Measurements from ENCODE around the gene TMIGD3. TPM values are rescaled to one million over a fixed set of nuclear protein-coding genes. Genes with fewer than 3 reads are reported as not detected.

The TMIGD3 gene
- total and polyA plus RNA-seq, 7 donors: 1.9 to 29.8 (median 5.8) TPM

- Histone ChIP-seq H3K36me3 (no peaks in the 10 kb centered on the region), H3K27ac (no peak overlapping the region), H3K9me3 (no peaks in the 10 kb centered on the region), H3K4me1 (peaks cover 0 to 23% (median 12%) of the 10 kb centered on the region in 4 donors), H3K27me3 (no peaks in the 10 kb centered on the region), H3K4me3 (peak overlapping the region in 1 of 4 donors; percentile 17)
- DNase-seq: no peak
- intact Hi-C loops (cut with DNase I): no loop called here
- WGBS, 2 donors: 84 to 85% methylated on average over 7 of the region's 7 CpGs
- TF ChIP-seq POLR2A (IDR thresholded peaks at IDR 0.05): no peak
- peak in 2 of 4 donors; percentile 13 to 38 for TF ChIP-seq POLR2AphosphoS5 (IDR thresholded peaks at IDR 0.05)
- TF ChIP-seq EP300 (IDR thresholded peaks at IDR 0.05): no peak
- no peak for TF ChIP-seq CTCF (IDR thresholded peaks at IDR 0.05)
Observed at GRCh38 chr1:111501645-111502044, 1.8 kb downstream of the TMIGD3 start.

- intact Hi-C loops (cut with DNase I): no loop called here
- peaks cover 0 to 3% (median 0%) of the 10 kb centered on the region in 4 donors for H3K4me1 ChIP-seq
- no peaks in the 10 kb centered on the region for H3K9me3 ChIP-seq
- no peak overlapping the region for H3K4me3 ChIP-seq
- TF ChIP-seq CTCF (IDR thresholded peaks at IDR 0.05) (no peak), POLR2A (IDR thresholded peaks at IDR 0.05) (no peak), POLR2AphosphoS5 (IDR thresholded peaks at IDR 0.05) (no peak), EP300 (IDR thresholded peaks at IDR 0.05) (no peak)
- DNase-seq: no peak
- no peaks in the 10 kb centered on the region for H3K36me3 ChIP-seq
- 93 to 94% methylated on average over 5 of the region's 5 CpGs for WGBS, 2 donors
- H3K27me3 ChIP-seq: no peaks in the 10 kb centered on the region
- no peak overlapping the region for H3K27ac ChIP-seq
Observed at GRCh38 chr1:111499026-111499785, 4.2 kb downstream of the TMIGD3 start.

GRCh38 chr1:111497592-111497991 lies 5.8 kb downstream of the TMIGD3 start:
- Histone ChIP-seq H3K4me3 (no peak overlapping the region), H3K4me1 (peaks cover 0 to 3% (median 0%) of the 10 kb centered on the region in 4 donors), H3K27ac (no peak overlapping the region), H3K9me3 (no peaks in the 10 kb centered on the region), H3K36me3 (no peaks in the 10 kb centered on the region), H3K27me3 (no peaks in the 10 kb centered on the region)
- no peak for DNase-seq
- intact Hi-C loops (cut with DNase I): no loop called here
- 71 to 74% methylated on average over 5 of the region's 5 CpGs for whole genome bisulfite sequencing, 2 donors
- TF ChIP-seq CTCF (IDR thresholded peaks at IDR 0.05) (no peak), POLR2AphosphoS5 (IDR thresholded peaks at IDR 0.05) (no peak), POLR2A (IDR thresholded peaks at IDR 0.05) (no peak), EP300 (IDR thresholded peaks at IDR 0.05) (no peak)

- WGBS, 2 donors: 73 to 80% methylated on average over 4 of the region's 4 CpGs
Observed at GRCh38 chr1:111496398-111496797, 7.0 kb downstream of the TMIGD3 start.

More at GRCh38 chr1:111496398-111496797, 7.0 kb downstream of the TMIGD3 start:
- no peak overlapping the region for H3K4me3 ChIP-seq
- peaks cover 0 to 3% (median 0%) of the 10 kb centered on the region in 4 donors for H3K4me1 ChIP-seq
- no peaks in the 10 kb centered on the region for H3K27me3 ChIP-seq
- DNase-seq: no peak
- no peaks in the 10 kb centered on the region for H3K9me3 ChIP-seq
- intact Hi-C loops (cut with DNase I): no loop called here
- H3K36me3 ChIP-seq: no peaks in the 10 kb centered on the region
- H3K27ac ChIP-seq: no peak overlapping the region
- no peak for TF ChIP-seq CTCF (IDR thresholded peaks at IDR 0.05)
- TF ChIP-seq EP300 (IDR thresholded peaks at IDR 0.05): no peak
- TF ChIP-seq POLR2AphosphoS5 (IDR thresholded peaks at IDR 0.05): no peak
- TF ChIP-seq POLR2A (IDR thresholded peaks at IDR 0.05): no peak

Data from sigmoid colon (tissue), 7 donors.